ENCODE data around the gene RPS23. TPM values are rescaled to one million over a fixed set of nuclear protein-coding genes. Genes with fewer than 3 reads are reported as not detected.

The RPS23 gene
- total RNA-seq, 3 donors from 2014 or later: 3,055 to 5,353 (median 4,143) TPM

- TF ChIP-seq CTCF (IDR thresholded peaks at IDR 0.05) (no peak), POLR2AphosphoS5 (IDR thresholded peaks at IDR 0.05) (no peak), POLR2A (IDR thresholded peaks at IDR 0.05) (no peak)
- no peaks in the 10 kb centered on the region for H3K9me3 ChIP-seq
- H3K27me3 ChIP-seq: no peaks in the 10 kb centered on the region
- H3K36me3 ChIP-seq: no peaks in the 10 kb centered on the region
- H3K4me1 ChIP-seq: no peaks in the 10 kb centered on the region
- intact Hi-C loops (cut with DNase I; ENCODE audit: low total_unique reads): no loop called here
- H3K4me3 ChIP-seq: no peak overlapping the region
- H3K27ac ChIP-seq: no peak overlapping the region
- DNase-seq (ENCODE audit: low spot score in 2 of 2): no peak
These were observed 31.0 kb upstream of the RPS23 start for GRCh38 chr5:82309091-82309531.

GRCh38 chr5:82308416-82308815 is 30.3 kb upstream of the RPS23 start:
- H3K9me3 ChIP-seq: no peaks in the 10 kb centered on the region
- no peak overlapping the region for H3K4me3 ChIP-seq
- TF ChIP-seq POLR2A (IDR thresholded peaks at IDR 0.05) (no peak), POLR2AphosphoS5 (IDR thresholded peaks at IDR 0.05) (no peak), CTCF (IDR thresholded peaks at IDR 0.05) (no peak)
- intact Hi-C loops (cut with DNase I; ENCODE audit: low total_unique reads): no loop called here
- DNase-seq (ENCODE audit: low spot score in 2 of 2): no peak
- no peaks in the 10 kb centered on the region for H3K36me3 ChIP-seq
- H3K27me3 ChIP-seq: no peaks in the 10 kb centered on the region
- H3K27ac ChIP-seq: no peak overlapping the region
- H3K4me1 ChIP-seq: no peaks in the 10 kb centered on the region

- intact Hi-C loops (cut with DNase I; ENCODE audit: low total_unique reads): no loop called here
- DNase-seq (ENCODE audit: low spot score in 2 of 2): no peak
- Histone ChIP-seq H3K27ac (no peak overlapping the region), H3K27me3 (no peaks in the 10 kb centered on the region), H3K36me3 (no peaks in the 10 kb centered on the region), H3K4me1 (no peaks in the 10 kb centered on the region), H3K9me3 (no peaks in the 10 kb centered on the region), H3K4me3 (no peak overlapping the region)
- TF ChIP-seq CTCF (IDR thresholded peaks at IDR 0.05) (no peak), POLR2AphosphoS5 (IDR thresholded peaks at IDR 0.05) (no peak), POLR2A (IDR thresholded peaks at IDR 0.05) (no peak)
These were observed 29.3 kb upstream of the RPS23 start for GRCh38 chr5:82307451-82307850.

- H3K27ac ChIP-seq: no peak overlapping the region
- intact Hi-C loops (cut with DNase I; ENCODE audit: low total_unique reads): no loop called here
- no peak for DNase-seq (ENCODE audit: low spot score in 2 of 2)
These were observed 28.0 kb upstream of the RPS23 start for GRCh38 chr5:82306151-82306550.

GRCh38 chr5:82301190-82301589 is 23.0 kb upstream of the RPS23 start:
- H3K4me3 ChIP-seq: no peak overlapping the region
- DNase-seq (ENCODE audit: low spot score in 2 of 2): no peak
- no peak for TF ChIP-seq POLR2A (IDR thresholded peaks at IDR 0.05)
- TF ChIP-seq CTCF (IDR thresholded peaks at IDR 0.05): no peak
- no peak for TF ChIP-seq POLR2AphosphoS5 (IDR thresholded peaks at IDR 0.05)
- no peaks in the 10 kb centered on the region for H3K36me3 ChIP-seq
- H3K4me1 ChIP-seq: no peaks in the 10 kb centered on the region
- H3K9me3 ChIP-seq: no peaks in the 10 kb centered on the region
- no peak overlapping the region for H3K27ac ChIP-seq
- intact Hi-C loops (cut with DNase I; ENCODE audit: low total_unique reads): no loop called here
- no peaks in the 10 kb centered on the region for H3K27me3 ChIP-seq

More at GRCh38 chr5:82306151-82306550, 28.0 kb upstream of the RPS23 start:
- Histone ChIP-seq H3K36me3 (no peaks in the 10 kb centered on the region), H3K4me1 (no peaks in the 10 kb centered on the region), H3K9me3 (no peaks in the 10 kb centered on the region), H3K27me3 (no peaks in the 10 kb centered on the region), H3K4me3 (no peak overlapping the region)
- no peak for TF ChIP-seq POLR2AphosphoS5 (IDR thresholded peaks at IDR 0.05)
- TF ChIP-seq POLR2A (IDR thresholded peaks at IDR 0.05): no peak
- TF ChIP-seq CTCF (IDR thresholded peaks at IDR 0.05): no peak
